OCI-LY3 (cell line): ENCODE results near the gene TRAPPC8.

Source experiments
- CTCF ChIP-seq: fragments of 200-600, 300-600 bp; sonication (generic); IDR thresholded peaks from 2 replicates; pipeline ENCODE4 v1.5.1; 2014; ENCODE audit warnings: antibody characterized with exemption, low read length, low read depth
- EZH2phosphoT487 ChIP-seq: fragments of 200-600 bp; shearing (Covaris generic); IDR thresholded peaks from 2 replicates; pipeline ENCODE4 v1.6.1; 2018; ENCODE audit warnings: antibody characterized with exemption, mixed run types, low read depth

GRCh38 chr18:31783059-31783458, 159.9 kb downstream of the TRAPPC8 start:
- TF ChIP-seq CTCF (no peak), EZH2phosphoT487 (no peak)
